Transverse colon (tissue), 4 donors: ENCODE results near the gene UGT2B7.

ENCODE experiments used
- POLR2A ChIP-seq: fragments of 450-650 bp; IDR thresholded peaks from one replicate; pipeline ENCODE4 v1.6.1; 2016; ENCODE audit warnings: antibody characterized with exemption, mild to moderate bottlenecking, moderate library complexity
- POLR2AphosphoS5 ChIP-seq, 3 donors: sonication (generic); formaldehyde crosslinking; IDR thresholded peaks; one replicate each; pipeline ENCODE4 v1.6.1; 2016; ENCODE audit warnings: antibody characterized with exemption in 3 of 3
- TF ChIP-seq, protein P1 (sequence below), 5 experiments: fragments of 200-600 bp in 3 of 5; fragments of 450-650 bp in 2 of 5; sonication (generic) in 3 of 5; IDR thresholded peaks; 1 replicate in 2 of 5; 2 replicates in 3 of 5; pipeline ENCODE4 v1.5.1; 2016 to 2017; ENCODE audit warnings: antibody characterized with exemption in 5 of 5, inconsistent platforms in 3 of 5, mild to moderate bottlenecking in 2 of 5, moderate library complexity in 1 of 5

DNA sequence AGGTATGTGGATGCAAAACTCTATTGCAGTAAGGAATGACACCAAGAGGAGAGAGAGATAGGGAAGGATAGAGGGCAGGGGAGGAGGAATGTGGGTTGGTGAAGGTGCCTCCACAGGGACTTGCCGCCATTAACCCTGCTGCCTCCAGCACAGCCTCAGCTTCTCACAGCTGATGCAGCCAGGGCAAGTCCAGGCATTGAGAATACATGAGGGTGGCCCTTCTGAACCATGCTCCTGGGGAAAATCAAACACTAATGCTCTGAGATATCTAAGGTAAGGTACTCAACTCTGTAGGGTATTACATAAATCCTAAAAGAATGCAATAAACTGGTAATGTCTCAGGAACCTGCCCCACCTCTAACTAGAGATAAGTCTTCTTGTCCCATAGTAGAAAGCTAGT lies 28.7 kb downstream of the UGT2B7 start:
- TF ChIP-seq, protein P1, sequence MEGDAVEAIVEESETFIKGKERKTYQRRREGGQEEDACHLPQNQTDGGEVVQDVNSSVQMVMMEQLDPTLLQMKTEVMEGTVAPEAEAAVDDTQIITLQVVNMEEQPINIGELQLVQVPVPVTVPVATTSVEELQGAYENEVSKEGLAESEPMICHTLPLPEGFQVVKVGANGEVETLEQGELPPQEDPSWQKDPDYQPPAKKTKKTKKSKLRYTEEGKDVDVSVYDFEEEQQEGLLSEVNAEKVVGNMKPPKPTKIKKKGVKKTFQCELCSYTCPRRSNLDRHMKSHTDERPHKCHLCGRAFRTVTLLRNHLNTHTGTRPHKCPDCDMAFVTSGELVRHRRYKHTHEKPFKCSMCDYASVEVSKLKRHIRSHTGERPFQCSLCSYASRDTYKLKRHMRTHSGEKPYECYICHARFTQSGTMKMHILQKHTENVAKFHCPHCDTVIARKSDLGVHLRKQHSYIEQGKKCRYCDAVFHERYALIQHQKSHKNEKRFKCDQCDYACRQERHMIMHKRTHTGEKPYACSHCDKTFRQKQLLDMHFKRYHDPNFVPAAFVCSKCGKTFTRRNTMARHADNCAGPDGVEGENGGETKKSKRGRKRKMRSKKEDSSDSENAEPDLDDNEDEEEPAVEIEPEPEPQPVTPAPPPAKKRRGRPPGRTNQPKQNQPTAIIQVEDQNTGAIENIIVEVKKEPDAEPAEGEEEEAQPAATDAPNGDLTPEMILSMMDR (IDR thresholded peaks at IDR 0.05), result no peak
- no peak for TF ChIP-seq POLR2A
- TF ChIP-seq POLR2AphosphoS5 (IDR thresholded peaks at IDR 0.05), result no peak
